ENCODE data around the gene MALL. TPM values are rescaled to one million over a fixed set of nuclear protein-coding genes. Genes with fewer than 3 reads are reported as not detected.
"Not testable (repeated sequence)": the region's sequence is repeated elsewhere in the genome, so short reads cannot be mapped to it uniquely, and the experiment has no call there.

Gene MALL
- total RNA-seq, 1 donor from 2014 or later: 248 TPM

- peak; percentile 46 for ATAC-seq
These were observed 65.9 kb downstream of the MALL start for GRCh38 chr2:110049769-110050168.

- not testable (repeated sequence) for ATAC-seq
These were observed 67.1 kb downstream of the MALL start for GRCh38 chr2:110048255-110049197.

- ATAC-seq: peak; percentile 59
These were observed 68.4 kb downstream of the MALL start for GRCh38 chr2:110047225-110047624.

- not testable (repeated sequence) for ATAC-seq
These were observed 73.5 kb downstream of the MALL start for GRCh38 chr2:110041941-110042660.

GRCh38 chr2:110037336-110037735, 78.3 kb downstream of the MALL start:
- not testable (repeated sequence) for ATAC-seq

- not testable (repeated sequence) for ATAC-seq
These were observed 80.2 kb downstream of the MALL start for GRCh38 chr2:110035384-110035783.

- ATAC-seq: not testable (repeated sequence)
These were observed 80.7 kb downstream of the MALL start for GRCh38 chr2:110034935-110035334.

Other genes starting within 250 kb of the MALL start
- gene LIMS3, start 217.1 kb downstream of the MALL start, total RNA-seq: not detected
- gene NPHP1, start 89.2 kb upstream of the MALL start, total RNA-seq: 0.84 TPM
- gene MTLN, start 96.7 kb upstream of the MALL start, total RNA-seq: 61.6 TPM